Activated CD4-positive, alpha-beta T cell treated with anti-CD3 and anti-CD28 coated beads for 36 hours (primary cell): ENCODE data around the gene NID1. TPM values are rescaled to one million over a fixed set of nuclear protein-coding genes. Genes with fewer than 3 reads are reported as not detected.

Experiments
- ATAC-seq: fragments of 200-7000 bp; cut with Tn5 transposase; one replicate; pipeline ENCODE4 v1.10.0; 2021; ENCODE audit warnings: mild to moderate bottlenecking, moderate library complexity
- CTCF ChIA-PET: fragments of 350-600 bp; sonication (Branson Sonifier 250); formaldehyde crosslinking; loops from one replicate; lab custom pipeline; 2021; ENCODE audit warnings: antibody characterized with exemption; lab: Charles Lee
- POLR2A ChIA-PET: fragments of 350-600 bp; sonication (Branson Sonifier 250); formaldehyde crosslinking; loops from one replicate; lab custom pipeline; 2021; ENCODE audit warnings: antibody characterized with exemption, inconsistent platforms; lab: Charles Lee
- DNase-seq: peaks from one replicate; pipeline ENCODE4 v3.0.0-alpha.2; 2020
- H3K27ac Mint-ChIP-seq: one replicate; pipeline ENCODE4 v1.8.0; 2021; ENCODE audit warnings: mixed read lengths
- H3K27me3 Mint-ChIP-seq: one replicate; pipeline ENCODE4 v1.8.0; 2021; ENCODE audit warnings: mixed read lengths
- H3K36me3 Mint-ChIP-seq: one replicate; pipeline ENCODE4 v1.8.0; 2021; ENCODE audit warnings: low read depth, mixed read lengths
- H3K4me1 Mint-ChIP-seq: one replicate; pipeline ENCODE4 v1.8.0; 2021; ENCODE audit warnings: mixed read lengths
- H3K4me3 Mint-ChIP-seq: one replicate; pipeline ENCODE4 v1.8.0; 2021; ENCODE audit warnings: mild to moderate bottlenecking, moderate library complexity, mixed read lengths
- H3K9me3 Mint-ChIP-seq: one replicate; pipeline ENCODE4 v1.8.0; 2021; ENCODE audit warnings: low read depth, mixed read lengths
- intact Hi-C, 2 experiments: fragments of 100-400 bp; cut with DNase I in 1 of 2; cut with micrococcal nuclease in 1 of 2; formaldehyde crosslinking; loops; one replicate each; pipeline versions ENCODE4 v1.14.2 to v1.15.1; 2022 to 2024; cut with DNase I, micrococcal nuclease
- total RNA-seq, 2 experiments: library from RNA; stranded (reverse); gene quantifications; one replicate each; pipeline ENCODE4 v1.2.3, GENCODE V29; 2021

Gene NID1
- total RNA-seq, 2 experiments from 2014 or later, result 0.07 to 0.14 TPM

DNA sequence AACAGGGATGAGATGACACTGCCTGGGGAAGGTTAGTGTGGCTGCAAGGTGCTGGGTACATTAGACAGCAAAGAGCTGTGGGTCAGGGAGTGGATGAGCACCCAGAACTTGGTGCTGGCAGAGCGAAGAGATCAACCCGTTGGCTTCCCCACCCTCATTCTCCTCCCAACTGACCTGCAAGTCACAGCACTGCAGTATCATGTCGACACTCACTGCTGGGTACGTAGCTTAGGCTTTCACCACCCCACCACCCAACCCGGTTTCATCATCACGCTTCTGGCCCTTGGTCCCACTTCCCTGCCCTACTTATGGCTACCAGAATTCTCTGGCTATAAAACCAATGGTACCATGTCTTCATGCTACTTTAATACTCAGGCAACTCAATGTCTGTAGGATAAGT is 124.6 kb downstream of the NID1 start:
- POLR2A ChIA-PET, result no interaction called here
- no peaks in the 10 kb centered on the region for H3K36me3 Mint-ChIP-seq
- CTCF ChIA-PET, result interaction anchor here (0.9 to 1.6 kb wide), 3 partner anchors 8 to 17 kb away, joined by 3 to 4 read pairs (median 3); no protein-coding TSS in a partner anchor
- H3K27ac Mint-ChIP-seq, result no peak overlapping the region
- H3K9me3 Mint-ChIP-seq, result no peaks in the 10 kb centered on the region
- ATAC-seq (no peak), DNase-seq (no peak)
- peaks cover 2% of the 10 kb centered on the region for H3K27me3 Mint-ChIP-seq
- H3K4me3 Mint-ChIP-seq, result no peak overlapping the region
- peaks cover 29% of the 10 kb centered on the region for H3K4me1 Mint-ChIP-seq
- intact Hi-C loops, result no loop called here

DNA sequence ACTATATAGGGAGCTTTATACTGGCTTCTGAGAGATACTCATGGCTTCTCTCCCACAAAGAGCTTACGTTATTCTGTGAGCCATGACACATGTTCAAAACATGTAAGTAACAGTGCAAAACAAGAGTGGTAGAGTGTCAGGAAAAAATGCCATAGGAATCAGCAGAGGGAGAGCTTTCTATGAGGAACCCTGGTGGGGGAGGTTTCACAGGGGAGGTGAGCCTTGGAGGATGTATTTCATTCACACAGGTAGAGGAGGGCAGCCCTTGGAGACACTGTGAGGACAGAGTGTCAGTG is 125.5 kb downstream of the NID1 start:
- Mint-ChIP-seq H3K27me3 (peaks cover 2% of the 10 kb centered on the region), H3K36me3 (no peaks in the 10 kb centered on the region), H3K27ac (peak overlapping the region; percentile 28), H3K4me1 (peaks cover 29% of the 10 kb centered on the region), H3K9me3 (no peaks in the 10 kb centered on the region), H3K4me3 (no peak overlapping the region)
- ChIA-PET CTCF (interaction anchor here (0.9 to 1.1 kb wide), 2 partner anchors 9 to 11 kb away, joined by 3 to 4 read pairs; no protein-coding TSS in a partner anchor), POLR2A (no interaction called here)
- no peak for DNase-seq
- intact Hi-C loops, result no loop called here
- ATAC-seq, result no peak

DNA sequence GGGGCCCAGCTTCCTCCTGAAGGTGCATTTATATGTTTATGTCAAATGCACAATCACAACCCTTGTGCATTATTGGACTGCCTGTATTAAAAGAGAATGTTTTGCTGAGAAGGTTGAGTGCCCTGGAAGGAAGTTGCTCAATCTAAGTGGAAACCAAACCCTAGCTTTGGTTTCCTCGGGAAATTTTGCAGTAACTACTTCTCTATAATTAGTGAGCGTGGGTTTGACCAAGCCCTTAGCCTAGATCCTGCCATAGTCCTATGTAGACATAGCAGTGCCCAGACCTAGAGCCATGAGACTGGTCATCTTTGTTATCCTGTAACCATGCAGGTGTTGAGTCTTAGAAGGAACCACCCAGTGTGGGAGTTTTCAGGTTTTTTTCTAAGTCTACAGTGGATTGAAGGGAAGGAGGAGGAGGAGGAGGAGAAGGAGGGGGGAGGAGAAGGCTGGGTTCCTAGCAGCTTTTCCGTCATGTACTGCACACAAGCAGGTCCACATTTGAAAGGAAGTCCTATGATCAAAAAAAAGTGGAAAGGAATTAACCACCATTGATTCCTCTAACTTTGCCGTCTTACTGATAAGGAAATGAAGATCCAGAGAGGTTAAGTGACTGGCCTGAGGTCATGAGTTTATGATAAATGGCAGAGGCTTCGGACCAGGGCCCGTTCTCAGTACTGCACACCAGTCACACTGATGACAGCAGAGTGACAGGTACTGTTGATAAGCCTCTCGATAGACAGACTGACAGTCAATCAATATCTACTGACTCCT is 126.0 kb downstream of the NID1 start:
- Mint-ChIP-seq H3K4me1 (peaks cover 29% of the 10 kb centered on the region), H3K36me3 (no peaks in the 10 kb centered on the region), H3K9me3 (no peaks in the 10 kb centered on the region), H3K4me3 (no peak overlapping the region), H3K27ac (peak overlapping the region; percentile 28), H3K27me3 (peaks cover 2% of the 10 kb centered on the region)
- peak; percentile 51 for ATAC-seq
- CTCF ChIA-PET, result interaction anchor here (0.8 to 1.1 kb wide), 2 partner anchors 9 to 18 kb away, joined by 3 to 4 read pairs; no protein-coding TSS in a partner anchor
- intact Hi-C loops, result no loop called here
- POLR2A ChIA-PET, result no interaction called here
- DNase-seq, result no peak

DNA sequence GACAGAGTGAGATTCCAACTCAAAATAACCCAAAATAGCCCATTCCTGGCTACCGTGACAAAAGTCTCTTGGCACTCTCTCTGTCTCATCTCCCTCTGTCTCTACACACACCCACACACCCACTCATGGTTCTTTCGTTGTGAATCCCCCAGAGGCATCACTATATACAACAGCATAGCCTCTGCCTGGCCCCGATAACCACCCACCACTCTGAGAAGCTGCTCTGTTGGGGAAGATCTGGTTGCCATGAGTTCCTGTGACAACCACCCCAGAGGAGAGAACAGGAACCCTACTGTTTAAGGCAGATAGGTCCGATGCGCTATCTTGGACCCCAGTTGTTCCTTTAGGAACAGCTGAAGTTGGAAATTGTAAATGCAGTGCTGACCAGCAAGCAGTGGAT is 127.8 kb downstream of the NID1 start:
- H3K4me3 Mint-ChIP-seq, result no peak overlapping the region
- no peaks in the 10 kb centered on the region for H3K9me3 Mint-ChIP-seq
- POLR2A ChIA-PET, result no interaction called here
- intact Hi-C loops, result no loop called here
- DNase-seq (no peak), ATAC-seq (peak; percentile 49)
- peaks cover 2% of the 10 kb centered on the region for H3K27me3 Mint-ChIP-seq
- peaks cover 33% of the 10 kb centered on the region for H3K4me1 Mint-ChIP-seq
- H3K36me3 Mint-ChIP-seq, result no peaks in the 10 kb centered on the region
- peak overlapping the region; percentile 23 for H3K27ac Mint-ChIP-seq
- CTCF ChIA-PET, result interaction anchor here (0.6 kb wide), 1 partner anchor 156 kb away, joined by 3 read pairs; no protein-coding TSS in a partner anchor

DNA sequence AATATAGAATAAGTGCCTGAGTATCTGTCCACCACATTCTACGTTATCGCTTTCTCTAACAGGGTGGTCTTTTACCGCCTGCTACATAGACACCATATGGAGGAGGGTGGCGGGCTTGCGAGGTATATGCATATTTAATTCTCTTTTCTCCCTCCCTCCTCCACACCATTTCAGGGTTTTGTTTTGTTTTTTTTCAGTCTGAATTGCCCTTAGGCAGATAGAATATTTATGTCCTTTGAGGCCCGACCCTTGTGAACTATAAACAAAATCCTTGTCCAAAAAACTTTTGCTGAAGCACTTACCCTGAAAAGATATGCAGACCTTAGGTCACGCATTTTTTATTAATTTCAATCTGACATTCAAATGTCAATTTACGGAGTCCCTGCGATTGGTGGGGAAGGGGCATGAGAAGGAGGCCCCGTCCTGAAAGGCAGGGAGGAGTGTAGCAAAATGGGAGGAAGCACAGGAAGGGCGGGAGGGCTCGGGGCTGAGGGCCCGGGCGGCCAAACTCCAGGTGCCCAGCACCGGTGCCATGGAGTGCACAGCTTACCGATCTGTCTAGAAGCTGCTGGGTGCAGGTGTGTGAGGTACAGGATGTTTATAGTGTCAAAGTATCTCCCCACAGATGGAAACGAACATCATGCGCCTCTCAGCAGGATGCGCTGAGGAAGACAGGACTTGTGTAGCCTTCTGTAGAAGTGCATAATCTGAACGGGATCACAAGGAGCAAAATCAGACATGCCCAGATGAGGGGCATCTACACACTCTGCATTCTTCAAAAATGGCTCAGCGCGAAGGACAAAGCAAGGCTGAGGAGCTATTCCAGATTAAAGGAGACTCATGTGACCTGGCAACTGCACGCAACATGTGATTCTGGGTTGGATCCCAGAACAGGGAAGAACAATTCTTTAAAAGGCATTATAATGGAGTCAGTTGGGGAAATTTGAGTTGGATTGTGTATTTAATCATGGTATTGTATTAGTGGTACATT is 129.4 kb downstream of the NID1 start:
- Mint-ChIP-seq H3K27ac (no peak overlapping the region), H3K9me3 (no peaks in the 10 kb centered on the region), H3K4me1 (peaks cover 40% of the 10 kb centered on the region), H3K4me3 (no peak overlapping the region), H3K27me3 (peaks cover 2% of the 10 kb centered on the region), H3K36me3 (no peaks in the 10 kb centered on the region)
- intact Hi-C loops, result no loop called here
- ChIA-PET POLR2A (no interaction called here), CTCF (interaction anchor here (0.7 kb wide), 1 partner anchor 1208 kb away, joined by 4 read pairs; no protein-coding TSS in a partner anchor)
- no peak for ATAC-seq
- no peak for DNase-seq

DNA sequence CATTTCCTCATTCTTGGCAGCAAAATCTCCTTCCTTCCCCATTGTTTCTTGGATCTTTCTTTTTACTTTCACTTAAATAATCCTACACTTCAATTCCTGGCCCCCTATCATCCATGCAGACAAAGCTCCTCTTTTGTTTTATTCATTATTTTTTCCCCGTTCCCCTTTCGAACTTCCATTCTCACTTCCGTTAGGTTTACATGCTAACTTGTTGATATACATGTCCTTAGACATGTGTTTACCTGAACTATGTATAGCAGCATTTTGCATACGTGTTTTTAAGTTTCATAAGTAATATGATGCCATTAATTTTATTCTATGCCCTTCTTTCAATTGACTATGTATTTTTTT is 131.1 kb downstream of the NID1 start:
- no peaks in the 10 kb centered on the region for H3K9me3 Mint-ChIP-seq
- no peak for DNase-seq
- no peak overlapping the region for H3K27ac Mint-ChIP-seq
- H3K27me3 Mint-ChIP-seq, result peaks cover 2% of the 10 kb centered on the region
- H3K36me3 Mint-ChIP-seq, result no peaks in the 10 kb centered on the region
- CTCF ChIA-PET, result interaction anchor here (0.8 to 1.0 kb wide), 5 partner anchors 10 to 151 kb away, joined by 3 to 5 read pairs (median 3); no protein-coding TSS in a partner anchor
- ATAC-seq, result no peak
- intact Hi-C loops, result no loop called here
- no peak overlapping the region for H3K4me3 Mint-ChIP-seq
- POLR2A ChIA-PET, result no interaction called here
- peaks cover 29% of the 10 kb centered on the region for H3K4me1 Mint-ChIP-seq

DNA sequence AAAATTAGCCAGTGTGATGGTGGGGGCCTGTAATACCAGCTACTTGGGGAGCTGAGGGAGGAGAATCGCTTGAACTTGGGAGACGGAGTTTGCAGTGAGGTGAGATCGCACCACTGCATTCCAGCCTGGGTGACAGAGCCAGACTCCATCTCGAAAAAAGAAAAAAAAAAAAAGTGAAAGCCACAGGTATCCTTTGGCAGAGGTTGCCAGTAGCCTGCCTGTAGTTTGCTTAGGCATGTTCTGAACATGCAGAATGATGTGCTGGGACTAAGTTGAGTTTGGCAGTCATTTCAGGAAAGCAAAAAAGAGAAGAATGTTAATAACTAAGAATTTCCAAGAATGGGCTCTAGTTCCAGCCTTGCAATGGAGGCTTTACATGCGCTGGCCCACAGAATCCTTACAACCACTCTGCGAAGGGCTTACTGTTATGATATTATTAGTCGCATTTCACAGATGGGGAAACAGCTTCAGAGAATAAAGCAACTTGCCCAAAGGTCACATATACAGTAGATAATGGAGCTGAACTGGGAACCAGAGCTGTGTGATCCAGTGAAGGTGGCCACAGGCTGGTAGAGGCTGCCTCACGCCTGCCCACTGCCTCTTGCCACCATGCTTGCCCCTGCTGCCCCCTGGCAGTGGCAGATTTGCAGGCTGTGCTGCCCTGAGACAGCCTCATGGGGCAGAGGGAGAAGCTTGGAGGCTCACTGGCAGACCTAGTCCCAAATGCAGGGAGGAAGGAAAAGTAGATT is 131.7 kb downstream of the NID1 start:
- H3K4me3 Mint-ChIP-seq, result no peak overlapping the region
- ATAC-seq, result no peak
- no peaks in the 10 kb centered on the region for H3K36me3 Mint-ChIP-seq
- peaks cover 25% of the 10 kb centered on the region for H3K4me1 Mint-ChIP-seq
- CTCF ChIA-PET, result interaction anchor here (0.8 to 1.0 kb wide), 5 partner anchors 10 to 150 kb away, joined by 3 to 5 read pairs (median 3); no protein-coding TSS in a partner anchor
- H3K27me3 Mint-ChIP-seq, result peaks cover 2% of the 10 kb centered on the region
- no peak overlapping the region for H3K27ac Mint-ChIP-seq
- no peak for DNase-seq
- no peaks in the 10 kb centered on the region for H3K9me3 Mint-ChIP-seq
- intact Hi-C loops, result no loop called here
- POLR2A ChIA-PET, result interaction anchor here (0.6 kb wide), 1 partner anchor 692 kb away, joined by 4 read pairs; no protein-coding TSS in a partner anchor

DNA sequence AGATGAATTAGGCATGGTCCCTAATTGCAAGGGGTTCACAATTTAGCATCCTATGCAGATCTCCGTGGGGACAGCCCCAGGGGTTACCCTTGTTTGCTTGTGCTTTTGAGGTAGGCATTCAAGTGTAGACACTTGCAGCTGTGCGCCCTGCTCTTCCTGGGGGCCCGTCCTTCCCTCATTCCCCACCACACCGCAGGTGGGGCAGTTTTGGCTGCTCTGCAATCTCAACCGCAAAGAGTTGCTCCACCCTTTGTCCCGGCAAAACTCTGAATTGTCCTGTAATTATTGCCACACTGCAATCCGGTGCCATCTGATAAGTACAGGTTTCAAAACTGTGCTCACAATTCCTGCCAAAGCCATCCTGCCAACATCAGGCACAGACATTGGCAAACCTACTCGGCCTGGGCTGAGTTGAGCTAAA is 132.8 kb downstream of the NID1 start:
- no peak overlapping the region for H3K4me3 Mint-ChIP-seq
- no peaks in the 10 kb centered on the region for H3K36me3 Mint-ChIP-seq
- H3K9me3 Mint-ChIP-seq, result no peaks in the 10 kb centered on the region
- ChIA-PET POLR2A (no interaction called here), CTCF (no interaction called here)
- intact Hi-C loops, result no loop called here
- H3K27me3 Mint-ChIP-seq, result peaks cover 2% of the 10 kb centered on the region
- no peak overlapping the region for H3K27ac Mint-ChIP-seq
- ATAC-seq (no peak), DNase-seq (no peak)
- H3K4me1 Mint-ChIP-seq, result peaks cover 20% of the 10 kb centered on the region

DNA sequence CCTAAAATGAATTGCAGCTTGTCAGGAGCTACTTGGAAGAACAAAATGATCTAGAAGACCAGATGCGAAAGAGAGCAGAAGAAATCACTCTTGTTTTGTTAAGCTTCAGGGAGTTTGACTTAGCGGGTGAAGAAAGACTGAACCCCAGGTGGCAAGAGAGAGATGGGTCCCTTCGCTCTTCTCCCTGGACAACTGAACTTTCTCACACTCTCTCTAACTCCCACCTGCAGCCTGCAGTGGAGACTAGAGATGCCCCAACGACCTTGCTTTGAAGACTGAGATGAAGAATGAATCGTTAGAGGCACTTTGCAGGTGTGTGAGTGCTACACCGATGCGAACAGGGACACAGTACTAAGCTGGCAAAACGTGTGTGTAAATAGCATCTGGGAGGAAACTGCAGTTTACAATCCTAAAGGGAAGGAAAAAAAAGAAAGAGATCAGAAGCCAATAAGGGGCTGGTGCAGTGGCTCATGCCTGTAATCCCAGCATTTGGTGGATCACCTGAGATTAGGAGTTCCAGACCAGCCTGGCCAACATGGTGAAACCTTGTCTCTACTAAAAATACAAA is 133.6 kb downstream of the NID1 start:
- DNase-seq, result no peak
- Mint-ChIP-seq H3K27me3 (peaks cover 2% of the 10 kb centered on the region), H3K27ac (no peak overlapping the region), H3K4me3 (no peak overlapping the region), H3K9me3 (no peaks in the 10 kb centered on the region), H3K4me1 (peaks cover 17% of the 10 kb centered on the region), H3K36me3 (no peaks in the 10 kb centered on the region)
- CTCF ChIA-PET, result no interaction called here
- ATAC-seq, result no peak
- POLR2A ChIA-PET, result no interaction called here
- intact Hi-C loops, result no loop called here

DNA sequence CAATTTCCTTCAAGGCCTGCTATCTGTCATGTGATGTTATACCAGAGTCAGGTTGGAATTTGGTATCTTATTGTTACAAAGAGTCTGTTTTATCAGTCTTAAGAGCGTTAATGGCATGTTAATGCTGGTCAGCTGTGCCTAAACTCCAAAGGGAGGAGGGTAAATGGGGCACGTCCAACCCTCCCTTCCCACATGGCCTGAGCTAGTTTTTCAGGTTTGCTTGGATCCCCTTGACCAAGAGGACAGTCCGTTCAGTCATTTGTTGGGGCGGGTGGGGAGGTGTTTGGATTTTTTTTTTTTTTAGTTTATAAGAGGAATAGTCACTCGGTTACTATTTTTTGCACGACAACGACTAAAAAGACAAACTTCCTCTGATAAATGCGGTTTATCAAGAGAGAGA is 134.3 kb downstream of the NID1 start:
- ChIA-PET CTCF (interaction anchor here (1.1 kb wide), 1 partner anchor 13 kb away, joined by 3 read pairs; no protein-coding TSS in a partner anchor), POLR2A (no interaction called here)
- no peaks in the 10 kb centered on the region for H3K27me3 Mint-ChIP-seq

More for the DNA sequence above, 134.3 kb downstream of the NID1 start:
- DNase-seq (no peak), ATAC-seq (no peak)
- H3K36me3 Mint-ChIP-seq, result no peaks in the 10 kb centered on the region
- peaks cover 11% of the 10 kb centered on the region for H3K4me1 Mint-ChIP-seq
- H3K9me3 Mint-ChIP-seq, result no peaks in the 10 kb centered on the region
- intact Hi-C loops, result no loop called here
- no peak overlapping the region for H3K27ac Mint-ChIP-seq
- H3K4me3 Mint-ChIP-seq, result no peak overlapping the region
